GM18951 (cell line): ENCODE results near the gene CD55.

Experiments
- POLR2A ChIP-seq: IDR thresholded peaks from 4 replicates; pipeline ENCODE4 v1.6.1; 2011; ENCODE audit warnings: mild to moderate bottlenecking; ENCODE audit not compliant: insufficient read length, insufficient read depth; ENCODE audit errors: extremely low read depth
- in situ Hi-C: fragments of 300-500 bp; cut with MboI; formaldehyde crosslinking; loops from one replicate; pipeline ENCODE4 v1.12.0; 2022; ENCODE audit warnings: low sequenced_read_pairs, mixed read lengths, inconsistent platforms; ENCODE audit not compliant: unreplicated experiment

The CD55 gene

DNA sequence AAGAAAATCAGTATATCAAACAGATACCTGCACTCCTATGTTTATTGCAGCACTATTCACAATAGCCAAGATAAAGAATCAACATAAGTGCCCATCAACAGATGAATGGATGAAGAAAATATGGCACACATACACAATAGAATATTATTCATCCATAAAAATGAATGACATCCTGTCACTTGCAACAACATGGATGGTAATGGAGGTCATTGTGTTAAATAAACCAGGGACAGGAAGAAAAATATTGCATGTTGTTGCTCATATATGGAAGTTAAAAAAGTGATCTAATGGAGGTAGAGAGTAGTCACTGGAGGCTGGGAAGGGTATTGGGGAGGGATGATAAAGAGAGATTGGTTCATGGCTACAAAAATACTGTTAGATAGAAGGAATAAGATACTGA, 67.2 kb downstream of the CD55 start:
- in situ Hi-C loops: no loop called here
- no peak for TF ChIP-seq POLR2A

DNA sequence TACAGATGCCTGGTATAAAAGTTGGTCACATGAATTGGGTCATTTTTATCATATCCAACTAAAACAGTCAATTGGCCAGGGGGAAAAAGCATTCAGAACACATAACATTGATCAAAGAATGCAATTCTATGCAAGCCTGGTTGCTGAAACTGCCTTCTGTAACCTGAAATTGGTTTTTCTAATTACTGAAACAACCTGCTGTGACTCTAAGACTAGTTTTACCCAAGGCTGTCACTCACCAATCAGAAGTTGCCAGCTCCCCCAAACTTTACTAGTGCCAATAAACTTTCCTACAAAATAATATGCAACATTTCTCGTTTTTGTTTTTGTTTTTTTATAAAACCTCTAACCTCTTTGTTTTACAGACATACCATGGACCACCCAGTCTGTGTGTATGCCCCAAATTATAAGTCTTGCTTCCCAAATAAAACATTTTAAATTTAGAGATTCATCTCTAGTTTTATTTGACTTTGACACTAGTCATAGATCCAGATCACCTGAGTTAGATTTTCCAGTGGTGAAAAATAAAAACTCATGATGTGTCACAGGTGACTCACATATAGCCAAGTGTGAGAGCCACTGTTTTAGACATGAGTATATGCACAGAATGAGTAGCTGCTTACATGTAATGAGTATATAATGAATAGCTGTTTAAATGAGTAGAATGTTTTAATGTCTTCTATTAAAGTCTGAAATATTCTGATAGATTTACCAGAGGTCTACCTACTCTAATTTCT, 68.4 kb downstream of the CD55 start:
- TF ChIP-seq POLR2A: no peak
- in situ Hi-C loops: loop anchor here (5.0 kb wide), 1 partner anchor 43 kb away; no protein-coding TSS in a partner anchor

DNA sequence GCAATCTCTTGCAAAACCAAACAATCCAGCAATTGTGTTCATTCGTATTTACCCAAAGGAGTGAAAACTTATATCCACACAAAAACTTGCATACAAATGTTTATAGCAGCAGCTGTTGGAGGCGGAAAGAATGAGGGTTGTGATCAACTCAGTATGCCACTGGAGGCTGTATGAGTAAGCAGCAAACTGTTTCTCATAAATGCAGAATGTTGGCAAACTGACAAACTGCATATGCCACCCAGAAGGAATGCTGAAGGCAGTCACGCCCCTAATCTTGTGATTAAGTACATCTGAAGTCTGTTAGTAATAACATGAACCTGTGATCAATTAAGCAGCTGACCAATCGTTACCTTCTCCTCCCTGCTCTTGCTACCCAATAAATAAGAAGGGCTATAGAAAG, 72.1 kb downstream of the CD55 start:
- no peak for TF ChIP-seq POLR2A
- in situ Hi-C loops: loop anchor here (5.0 kb wide), 1 partner anchor 46 kb away; no protein-coding TSS in a partner anchor

DNA sequence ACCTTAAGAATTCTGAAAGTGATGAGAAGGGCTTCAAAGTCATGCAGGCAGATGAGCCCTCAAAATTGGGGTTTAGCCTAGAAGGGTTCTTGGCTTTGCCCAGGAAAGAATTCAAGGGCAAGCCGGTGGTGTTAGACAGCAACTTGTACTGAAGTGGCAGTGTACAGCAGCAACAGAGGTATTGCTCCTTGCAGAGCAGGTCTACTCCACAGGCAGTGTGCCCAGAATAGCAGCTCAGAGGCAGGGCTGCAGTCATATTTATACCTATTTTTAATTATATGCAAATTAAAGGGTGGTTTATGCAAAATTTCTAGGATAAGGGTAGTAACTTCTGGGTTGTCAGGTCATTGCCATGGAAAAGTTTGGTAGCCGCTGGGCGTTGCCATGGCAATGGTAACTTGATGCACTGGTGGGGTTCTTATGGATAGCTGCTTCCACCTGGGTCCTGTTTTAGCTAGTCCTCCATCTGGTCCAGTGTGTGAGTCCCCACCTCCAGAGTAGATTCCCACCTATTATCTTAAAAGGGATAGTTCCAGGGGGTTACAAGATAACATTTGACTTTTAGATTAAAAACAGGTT, 74.8 kb downstream of the CD55 start:
- in situ Hi-C loops: no loop called here
- no peak for TF ChIP-seq POLR2A

DNA sequence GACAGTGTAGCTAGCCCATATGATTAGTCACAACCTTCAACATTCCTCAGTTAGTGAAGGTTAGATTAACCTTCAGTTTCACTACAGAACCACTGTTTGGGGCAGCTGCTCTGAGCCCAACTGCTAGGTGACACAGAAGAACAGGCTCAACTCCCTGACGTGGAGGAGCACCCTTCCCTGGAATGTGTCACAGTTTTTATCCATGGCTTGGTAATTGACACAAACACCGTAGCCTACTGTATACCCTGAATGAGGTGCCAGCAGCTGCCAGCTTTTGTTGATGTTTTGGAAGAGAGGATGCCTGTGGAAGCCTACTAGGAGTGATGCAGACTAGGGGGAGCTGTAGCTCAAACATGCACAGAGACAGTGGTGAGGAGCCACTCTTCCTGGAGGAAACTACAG, 76.0 kb downstream of the CD55 start:
- in situ Hi-C loops: no loop called here
- no peak for TF ChIP-seq POLR2A

DNA sequence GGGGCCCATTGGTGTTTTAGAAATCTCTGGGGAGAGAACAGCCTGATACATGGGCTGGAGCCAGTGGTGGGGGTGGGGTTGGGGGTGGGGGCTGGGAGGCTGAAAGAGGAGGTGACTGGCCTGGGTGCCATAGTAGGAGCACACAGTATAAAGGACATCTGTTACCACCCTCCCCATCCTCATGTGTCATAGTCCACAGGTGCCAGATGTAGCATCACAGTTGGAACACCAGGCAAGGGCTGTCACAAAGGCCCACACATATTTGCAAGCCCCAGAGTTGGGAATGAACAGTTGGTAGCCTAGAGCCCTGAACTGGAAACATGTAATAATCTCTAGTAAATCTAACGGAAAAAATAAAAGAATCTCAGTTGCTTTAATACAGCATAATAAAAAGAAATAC, 77.5 kb downstream of the CD55 start:
- in situ Hi-C loops: no loop called here
- no peak for TF ChIP-seq POLR2A

DNA sequence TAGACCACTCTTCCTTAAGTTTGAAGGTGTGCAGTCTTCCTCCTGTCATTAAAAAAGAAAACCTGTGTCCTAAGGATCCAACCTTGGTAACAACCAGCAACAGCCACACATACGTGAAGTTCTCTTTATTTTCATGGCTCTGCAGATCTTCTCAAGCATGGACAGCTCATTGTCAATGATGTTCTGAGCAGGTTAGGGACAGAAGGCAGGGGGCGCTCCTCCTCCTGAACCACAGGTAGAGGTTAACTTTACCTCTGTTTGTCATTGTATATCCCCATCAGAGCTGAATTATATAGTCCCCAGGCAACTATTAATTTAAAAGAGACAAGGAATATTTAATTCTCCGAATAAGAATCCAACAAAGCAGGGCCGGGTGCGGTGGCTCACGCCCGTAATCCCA, 80.1 kb downstream of the CD55 start:
- in situ Hi-C loops: loop anchor here (10.0 kb wide), 1 partner anchor 87 kb away; no protein-coding TSS in a partner anchor

DNA sequence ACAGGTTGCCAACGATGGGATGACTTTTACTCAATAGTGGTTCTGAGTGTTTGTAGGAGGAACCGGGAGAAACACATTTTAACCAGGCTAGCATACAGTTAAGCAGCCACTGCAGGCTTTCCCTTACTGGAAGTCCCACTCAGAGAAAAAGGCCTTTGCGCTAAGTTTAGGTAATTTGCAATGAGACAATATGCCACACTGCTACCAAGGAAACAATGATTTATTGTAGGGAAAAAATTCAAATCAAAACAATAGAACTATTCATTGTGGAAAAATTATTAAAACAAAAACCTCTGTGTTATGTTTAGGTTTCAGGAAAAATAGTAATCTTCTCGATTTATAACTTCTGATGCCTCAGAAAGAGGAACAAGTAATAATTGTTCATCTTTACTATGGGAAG, 81.3 kb downstream of the CD55 start:
- in situ Hi-C loops: loop anchor here (10.0 kb wide), 1 partner anchor 88 kb away; no protein-coding TSS in a partner anchor
- no peak for TF ChIP-seq POLR2A

More for the DNA sequence above, 80.1 kb downstream of the CD55 start:
- no peak for TF ChIP-seq POLR2A

DNA sequence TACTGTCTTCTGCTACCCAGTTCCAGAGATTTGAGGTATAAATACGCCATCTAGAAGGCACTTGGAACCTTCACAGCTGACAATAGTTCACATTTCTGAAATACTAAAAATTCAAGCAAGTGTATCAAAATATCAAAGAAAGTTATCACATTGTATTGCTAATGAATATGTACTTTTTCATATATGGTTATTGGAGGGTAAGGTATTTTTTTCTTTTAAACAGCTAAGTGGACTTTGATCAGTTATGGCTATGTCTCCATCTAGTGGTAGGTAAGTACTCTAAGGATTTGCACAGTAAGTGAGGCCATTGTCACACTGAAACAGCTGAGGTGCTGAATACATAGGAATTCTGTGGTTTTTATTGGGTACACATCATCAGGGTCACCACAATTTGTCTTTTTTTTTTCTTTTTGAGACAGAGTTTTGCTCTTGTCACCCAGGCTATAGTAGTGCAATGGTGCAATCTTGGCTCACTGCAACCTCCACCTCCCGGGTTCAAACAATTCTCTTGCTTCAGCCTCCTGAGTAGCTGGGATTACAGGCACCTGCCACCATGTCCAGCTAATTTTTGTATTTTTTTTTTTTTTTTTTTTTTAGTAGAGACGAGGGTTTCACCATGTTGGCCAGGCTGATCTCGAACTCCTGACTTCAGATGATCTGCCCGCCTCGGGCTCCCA, 83.5 kb downstream of the CD55 start:
- no peak for TF ChIP-seq POLR2A
- in situ Hi-C loops: loop anchor here (5.0 to 10.0 kb wide), 2 partner anchors 90 to 318 kb away; partner anchors contain the start of gene C4BPB

DNA sequence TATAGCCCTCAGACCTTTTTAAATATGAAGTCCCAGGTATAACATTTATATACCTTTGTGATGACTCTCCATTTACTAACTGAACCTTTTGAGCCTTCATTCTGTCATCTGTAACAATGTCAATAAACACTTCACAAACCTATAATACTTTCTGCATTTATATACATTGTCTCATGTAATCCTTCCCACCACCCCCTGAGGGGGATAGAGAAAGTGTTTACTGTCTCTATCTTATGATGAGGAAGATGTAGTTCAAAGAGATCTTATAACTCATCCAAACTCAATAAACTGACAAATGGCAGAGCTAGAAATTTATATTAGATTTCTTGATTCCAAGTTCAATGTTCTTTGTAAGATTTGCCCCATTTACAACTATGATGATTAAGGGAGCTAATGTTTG, 84.3 kb downstream of the CD55 start:
- in situ Hi-C loops: loop anchor here (5.0 to 10.0 kb wide), 2 partner anchors 91 to 319 kb away; partner anchors contain the start of gene C4BPB

DNA sequence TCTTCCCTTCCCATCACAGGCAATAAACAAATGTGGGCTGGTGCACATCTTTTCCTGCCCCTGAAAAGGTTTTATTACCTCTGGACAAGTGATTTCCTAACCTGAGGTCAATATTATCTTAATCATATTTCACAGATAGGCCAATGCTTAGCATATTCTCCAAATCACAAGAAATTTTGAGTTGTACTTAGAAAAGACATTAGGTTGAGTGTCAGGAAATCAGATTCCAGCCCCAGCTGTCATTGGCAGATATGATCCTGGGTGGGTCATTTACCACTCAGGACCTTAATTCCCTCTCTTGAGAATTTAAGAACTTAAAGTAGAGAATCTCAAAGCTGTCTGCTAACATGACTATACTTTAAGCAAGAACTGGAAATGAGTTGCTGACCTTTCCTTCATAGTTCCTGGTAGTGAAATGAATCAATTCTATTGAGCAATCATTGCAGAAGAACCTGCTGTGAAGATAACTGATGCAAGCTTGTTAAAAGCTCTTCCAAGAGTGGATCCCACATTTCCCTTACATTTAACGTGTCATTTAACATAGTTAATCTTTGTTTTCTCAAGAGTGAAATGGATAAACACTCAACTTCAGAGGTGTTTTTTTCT, 86.3 kb downstream of the CD55 start:
- TF ChIP-seq POLR2A: no peak
- in situ Hi-C loops: loop anchor here (5.0 to 10.0 kb wide), 2 partner anchors 93 to 320 kb away; partner anchors contain the start of gene C4BPB

More for the DNA sequence above, 84.3 kb downstream of the CD55 start:
- no peak for TF ChIP-seq POLR2A
